ENCODE measurements around the gene CLIC5.
A peak's percentile ranks its signal among the peaks of the same experiment; 100 is the strongest.
"Not testable (repeated sequence)": the region's sequence is repeated elsewhere in the genome, so short reads cannot be mapped to it uniquely, and the experiment has no call there.

CLIC5 gene

DNA sequence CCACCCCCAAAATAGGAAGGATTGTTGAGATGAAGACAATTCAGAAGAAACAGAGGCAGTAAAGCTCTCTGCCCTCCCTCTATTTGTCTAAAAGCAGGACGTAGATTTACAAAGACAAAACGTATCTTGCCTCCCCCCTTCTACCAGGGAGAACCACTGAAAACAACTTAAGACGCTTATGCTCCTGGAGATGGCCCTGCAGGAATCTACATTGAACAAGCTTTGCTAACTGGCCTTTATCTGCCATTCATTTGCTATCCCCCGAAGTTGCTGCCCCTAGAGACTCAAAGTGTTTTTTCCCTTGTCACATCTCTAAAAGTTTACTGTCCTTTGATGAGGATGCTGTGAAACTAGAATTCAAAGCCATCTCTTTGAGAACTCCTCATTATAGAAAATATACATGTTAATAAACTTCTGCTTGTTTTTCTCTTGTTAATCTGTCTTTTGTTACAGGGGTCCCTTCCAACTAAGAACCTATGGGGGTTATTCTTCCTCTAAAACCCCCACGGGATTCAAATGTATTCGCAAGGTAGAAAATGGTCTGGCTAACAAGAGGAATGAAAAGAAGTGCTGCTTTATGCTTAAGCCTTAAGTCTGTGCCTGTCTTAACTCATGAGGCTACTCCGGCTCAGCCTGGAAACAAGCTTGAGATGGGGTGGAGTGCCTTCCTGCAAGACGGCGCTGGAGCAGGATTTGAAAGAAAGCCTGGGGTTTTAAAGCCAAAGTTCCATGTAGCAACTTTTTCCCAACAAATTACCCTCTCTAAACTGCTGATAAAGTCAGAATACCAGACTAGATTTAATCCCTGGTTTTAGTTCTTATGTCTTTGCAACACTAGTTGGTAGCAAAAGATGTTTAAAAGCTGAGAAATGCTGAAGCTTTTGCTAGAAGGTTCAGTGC, 88.0 kb downstream of the CLIC5 start:
- no peak for DNase-seq (ENCODE audit: low spot score)

DNA sequence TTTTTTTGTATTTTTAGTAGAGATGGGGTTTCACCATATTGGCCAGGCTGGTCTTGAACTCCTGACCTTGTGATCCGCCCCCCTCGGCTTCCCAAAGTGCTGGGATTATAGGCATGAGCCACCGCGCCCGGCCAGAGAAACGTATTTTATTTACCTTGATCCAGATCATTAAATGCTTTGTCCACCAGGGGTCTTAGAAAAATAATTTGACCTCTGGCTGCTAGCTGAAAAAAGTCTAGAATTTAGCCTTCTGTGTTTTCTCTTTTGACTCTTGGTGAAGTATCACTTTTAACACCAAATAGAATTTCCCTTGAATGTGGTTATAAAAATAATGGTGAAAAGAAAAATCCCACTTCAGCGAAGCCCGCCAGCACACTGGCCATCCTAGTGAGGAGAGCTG, 89.2 kb downstream of the CLIC5 start:
- not testable (repeated sequence) for DNase-seq (ENCODE audit: low spot score)

DNA sequence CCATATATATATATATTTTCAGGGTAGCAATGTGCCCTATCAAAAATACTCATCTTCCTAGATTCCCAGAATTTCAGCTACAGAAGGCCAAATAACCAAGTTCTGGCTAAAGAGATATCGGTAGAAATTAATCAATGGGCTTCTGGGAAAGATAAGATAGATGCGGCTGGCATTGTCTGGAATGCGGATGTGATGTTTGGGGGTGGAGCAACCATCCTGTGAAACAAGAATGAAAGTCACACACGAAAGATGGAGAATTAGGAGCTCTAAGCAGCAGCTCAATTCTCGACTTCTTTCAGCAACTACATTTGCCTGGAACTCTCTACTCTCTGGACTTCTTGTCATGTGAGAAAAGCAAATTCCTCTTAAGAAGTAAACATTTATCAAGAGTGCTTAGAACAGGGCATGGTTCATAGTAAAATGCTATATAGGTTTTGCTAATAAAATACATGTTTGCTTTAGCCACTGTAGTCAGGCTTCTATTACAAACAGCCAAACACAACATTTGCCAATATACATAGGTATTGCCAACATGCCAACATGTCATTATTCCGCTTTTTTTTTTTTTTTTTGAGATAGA, 90.8 kb downstream of the CLIC5 start:
- no peak for DNase-seq (ENCODE audit: low spot score)

DNA sequence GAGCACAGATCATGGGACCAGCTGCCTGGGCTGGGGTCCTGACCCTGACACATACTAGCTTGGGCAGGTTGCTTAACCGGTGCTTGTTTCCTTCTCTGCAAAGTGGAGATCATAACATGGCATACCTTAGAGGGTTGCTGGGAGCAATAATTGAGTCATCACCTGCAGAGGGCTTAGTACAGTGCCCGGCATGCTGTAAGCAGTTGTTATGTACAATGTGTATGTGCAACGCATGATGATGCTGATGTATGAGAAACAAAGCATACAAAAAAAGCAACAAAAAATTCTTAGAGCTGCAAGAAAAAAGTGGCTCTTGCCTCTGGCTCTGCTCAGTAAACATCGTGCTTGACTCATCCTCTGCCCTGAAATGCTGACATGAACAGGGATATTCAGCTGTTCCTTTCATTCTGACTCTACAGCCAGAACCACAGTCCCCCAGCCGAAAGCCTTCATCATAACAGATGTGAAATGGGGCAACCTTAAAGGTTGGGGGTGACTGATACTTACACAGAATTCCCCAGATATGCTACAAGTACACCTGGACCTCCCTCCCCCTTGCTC, 91.7 kb downstream of the CLIC5 start:
- DNase-seq (ENCODE audit: low spot score): no peak

DNA sequence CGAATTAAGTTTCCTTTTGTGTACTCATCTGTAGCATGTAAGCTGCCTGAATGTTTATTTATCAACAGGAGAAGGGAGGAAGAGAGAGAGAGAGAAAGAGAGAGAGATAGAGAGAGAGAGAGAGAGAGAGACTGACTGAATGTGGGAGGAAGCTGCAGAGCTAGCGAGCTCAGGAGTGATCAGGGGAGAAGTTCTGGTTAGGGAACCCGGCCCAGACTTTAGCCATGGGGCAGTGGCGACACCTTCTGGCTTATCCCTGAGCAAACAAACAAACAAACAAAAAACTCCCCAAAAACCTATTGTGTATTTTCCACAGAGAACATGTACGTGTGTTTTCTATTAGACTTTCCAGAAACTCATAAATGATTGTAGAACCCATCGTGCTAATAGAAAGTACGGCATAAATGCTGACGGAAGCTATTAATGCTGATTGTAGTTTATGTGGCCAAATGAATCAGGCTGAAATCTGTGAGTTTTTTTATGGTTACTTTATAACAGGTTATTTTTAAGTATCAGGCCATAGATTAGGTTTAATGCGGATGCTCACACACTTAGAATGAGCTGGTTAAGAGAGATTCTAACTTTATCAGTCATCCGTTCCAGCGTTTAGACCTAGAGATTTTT, 92.8 kb downstream of the CLIC5 start:
- peak; percentile 78 for DNase-seq (ENCODE audit: low spot score)

DNA sequence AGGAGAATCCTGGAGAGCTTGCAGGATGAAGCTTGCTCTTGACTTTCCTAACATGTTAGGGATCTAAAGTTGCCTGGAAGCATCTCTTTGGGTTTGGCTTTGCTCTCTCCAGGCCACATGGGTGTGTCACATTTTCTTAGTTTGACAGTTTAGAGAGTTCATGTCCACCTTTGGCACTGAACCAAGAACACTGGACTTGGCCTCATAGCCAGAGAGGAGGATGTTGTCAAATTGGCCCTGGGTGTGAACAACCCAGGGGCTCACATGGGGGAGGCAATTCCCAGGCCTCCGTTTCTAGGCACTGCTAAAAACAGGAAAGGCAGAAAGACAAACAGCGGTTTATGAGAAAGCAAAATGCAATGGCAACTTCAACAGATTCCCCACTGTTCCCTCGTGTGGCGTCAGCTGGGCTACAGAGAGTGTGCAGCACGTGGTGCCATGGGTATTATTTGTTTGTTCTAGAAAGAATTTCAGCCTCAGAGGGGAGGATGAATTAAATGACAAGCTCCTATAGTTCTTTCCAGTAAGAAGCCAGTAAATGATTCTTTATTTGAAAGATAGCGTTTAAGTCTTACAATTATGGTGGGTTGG, 93.9 kb downstream of the CLIC5 start:
- no peak for DNase-seq (ENCODE audit: low spot score)

DNA sequence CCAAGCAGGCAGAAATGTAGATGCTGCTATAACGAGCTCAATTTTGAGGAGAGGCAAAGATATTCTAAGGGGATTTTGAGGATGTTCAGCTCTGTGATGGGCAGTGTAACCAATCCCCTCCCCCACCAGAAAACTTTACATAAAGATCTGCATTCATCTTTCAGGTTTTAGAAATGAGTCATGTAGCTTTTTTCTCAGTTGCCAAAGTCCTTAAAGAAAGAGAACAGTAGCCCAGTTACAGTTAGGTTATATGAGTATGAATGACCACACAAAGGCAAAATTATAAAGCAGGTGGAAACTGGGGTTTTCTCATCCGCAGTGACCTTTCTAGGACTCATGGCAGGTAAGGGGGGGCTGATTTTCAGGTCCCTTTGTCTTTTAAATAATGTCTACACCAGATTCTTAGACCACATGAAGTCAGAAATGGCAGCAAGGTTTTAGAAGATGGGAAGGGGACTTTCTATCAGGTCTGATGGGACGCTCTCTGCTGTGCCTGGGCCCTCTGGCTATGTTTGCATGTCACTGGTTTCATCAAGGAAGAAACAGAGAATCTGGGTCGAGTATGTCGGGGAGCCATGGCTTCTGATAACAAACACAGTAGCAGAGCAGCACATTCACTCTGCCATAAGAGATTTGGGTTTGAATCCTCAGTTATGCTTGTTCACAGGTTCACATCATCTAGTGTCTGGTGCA, 94.7 kb downstream of the CLIC5 start:
- no peak for DNase-seq (ENCODE audit: low spot score)

DNA sequence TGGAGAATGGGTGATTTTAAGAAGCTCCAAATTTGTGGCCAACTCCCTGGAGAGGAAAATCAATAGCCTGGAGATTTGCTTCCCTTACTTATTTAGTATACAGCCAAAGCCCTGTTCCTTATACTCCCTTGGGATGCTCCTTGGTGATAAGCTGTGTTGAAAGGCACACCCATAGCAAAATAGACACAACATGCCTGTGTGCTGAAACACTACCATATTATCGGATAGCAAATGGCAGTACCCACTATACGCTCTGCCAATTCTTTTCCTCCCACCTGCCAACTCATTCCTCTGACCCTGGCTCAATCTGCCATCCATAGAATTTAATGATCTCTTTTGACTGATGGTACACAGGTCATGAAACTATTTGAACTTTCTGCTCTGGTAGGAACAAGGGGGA, 98.2 kb downstream of the CLIC5 start:
- no peak for DNase-seq (ENCODE audit: low spot score)

DNA sequence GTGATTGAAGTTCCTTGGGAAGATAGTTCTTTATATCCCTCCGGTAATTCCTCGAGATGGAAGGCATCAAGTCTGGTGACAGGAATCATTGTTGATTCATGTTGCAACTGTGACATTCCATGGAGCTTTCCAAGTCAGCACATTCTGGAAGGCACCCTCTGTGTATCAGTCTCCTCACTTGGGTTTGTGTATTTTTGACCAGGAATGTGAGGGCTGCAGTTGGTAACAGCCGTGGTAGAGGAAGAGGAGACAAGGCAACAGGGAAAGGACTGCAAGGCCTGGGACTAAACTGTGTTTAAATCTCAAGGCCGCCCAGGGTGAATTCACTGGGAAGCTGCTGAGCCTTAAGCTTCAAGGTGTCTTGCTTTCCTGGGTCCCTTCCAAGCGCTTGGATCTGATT, 99.0 kb downstream of the CLIC5 start:
- no peak for DNase-seq (ENCODE audit: low spot score)

DNA sequence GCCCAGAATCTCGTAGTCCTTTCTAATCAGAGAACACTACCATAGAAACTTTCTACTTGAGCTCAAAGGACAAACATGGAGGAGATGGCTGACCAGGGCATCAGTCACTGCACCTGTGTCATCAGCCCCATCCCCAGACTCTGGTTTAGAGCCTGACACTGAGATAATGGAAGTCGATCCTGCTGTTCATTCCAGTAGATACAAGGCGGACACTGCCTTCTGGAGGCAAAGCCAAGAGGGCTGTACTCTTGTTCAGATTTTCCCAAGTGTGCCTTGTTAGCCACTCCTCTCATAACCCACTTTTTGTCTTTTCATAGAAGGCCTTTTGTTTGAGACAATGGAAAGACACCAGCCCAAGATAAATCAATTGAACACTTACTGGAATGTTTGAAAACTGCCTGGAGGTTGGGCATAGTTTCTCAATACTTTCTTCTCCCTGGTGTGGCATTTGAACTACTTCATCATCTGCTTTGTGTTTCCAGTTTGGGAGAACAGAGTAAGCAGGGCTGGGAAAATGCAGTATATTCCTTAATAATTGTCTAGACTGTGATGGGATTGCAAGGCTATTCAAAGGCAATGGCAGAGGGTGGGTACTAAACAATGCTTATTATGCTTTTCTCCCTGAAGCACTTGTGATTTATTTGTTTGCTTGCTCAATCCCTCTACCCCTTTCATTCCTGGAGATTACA, 99.7 kb downstream of the CLIC5 start:
- DNase-seq (ENCODE audit: low spot score): no peak

DNA sequence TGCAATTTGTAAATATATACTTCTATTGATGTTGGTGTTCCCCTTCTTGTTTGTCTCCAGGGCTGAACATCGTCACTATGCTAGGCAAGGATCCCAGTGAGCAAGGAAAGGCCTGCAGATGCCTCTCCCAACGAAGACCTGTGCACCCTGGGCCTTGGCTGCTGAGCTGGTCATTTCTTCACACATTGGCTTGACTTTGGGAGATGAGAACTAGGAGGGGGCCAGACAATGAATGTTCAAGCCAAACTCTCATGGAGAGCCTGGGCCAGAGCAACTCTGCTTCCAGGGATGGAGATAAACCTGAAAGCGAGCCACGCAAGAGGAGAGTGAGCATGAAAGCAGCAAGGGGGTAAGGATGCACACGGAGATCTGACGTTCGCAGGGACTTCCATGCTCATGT, 104.0 kb downstream of the CLIC5 start:
- DNase-seq (ENCODE audit: low spot score): no peak

DNA sequence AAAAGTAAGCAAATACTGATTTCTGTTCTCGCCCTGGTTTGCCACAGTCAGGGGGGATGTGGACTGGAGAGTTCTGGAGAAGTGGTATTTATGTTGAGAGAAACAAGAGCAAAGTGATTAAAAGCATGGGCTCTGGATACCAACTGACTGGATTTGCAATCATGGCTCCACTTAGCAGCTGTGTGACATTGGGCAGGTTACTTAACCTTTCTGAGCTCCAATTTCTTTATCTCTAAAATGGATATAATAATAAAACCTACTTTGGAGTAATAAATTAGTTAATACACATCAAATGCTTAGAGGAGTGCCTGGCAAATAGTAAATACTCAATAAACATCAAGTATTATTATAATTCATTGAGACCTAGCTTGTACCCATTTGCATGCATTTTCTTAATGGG, 111.7 kb downstream of the CLIC5 start:
- no peak for DNase-seq (ENCODE audit: low spot score)

DNA sequence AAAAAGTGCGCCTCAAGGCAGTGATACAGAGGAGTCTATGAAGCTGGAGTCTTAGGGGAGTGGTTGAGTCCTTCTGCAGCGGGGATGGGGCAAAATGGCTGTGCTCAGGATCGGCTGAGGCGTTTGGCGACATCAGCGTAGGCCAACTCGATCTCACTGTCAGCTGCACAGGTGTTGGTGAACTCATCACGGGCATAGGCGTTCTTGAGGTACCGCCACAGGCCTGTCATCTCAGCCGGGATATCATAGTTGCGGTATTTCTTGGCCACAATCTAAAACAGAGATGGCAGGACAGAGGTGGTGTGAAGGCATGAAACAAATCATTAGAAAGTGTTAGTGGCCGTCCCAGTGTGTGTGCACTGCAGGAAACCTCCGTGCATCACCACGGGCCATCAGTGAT, 112.7 kb downstream of the CLIC5 start:
- DNase-seq (ENCODE audit: low spot score): no peak

DNA sequence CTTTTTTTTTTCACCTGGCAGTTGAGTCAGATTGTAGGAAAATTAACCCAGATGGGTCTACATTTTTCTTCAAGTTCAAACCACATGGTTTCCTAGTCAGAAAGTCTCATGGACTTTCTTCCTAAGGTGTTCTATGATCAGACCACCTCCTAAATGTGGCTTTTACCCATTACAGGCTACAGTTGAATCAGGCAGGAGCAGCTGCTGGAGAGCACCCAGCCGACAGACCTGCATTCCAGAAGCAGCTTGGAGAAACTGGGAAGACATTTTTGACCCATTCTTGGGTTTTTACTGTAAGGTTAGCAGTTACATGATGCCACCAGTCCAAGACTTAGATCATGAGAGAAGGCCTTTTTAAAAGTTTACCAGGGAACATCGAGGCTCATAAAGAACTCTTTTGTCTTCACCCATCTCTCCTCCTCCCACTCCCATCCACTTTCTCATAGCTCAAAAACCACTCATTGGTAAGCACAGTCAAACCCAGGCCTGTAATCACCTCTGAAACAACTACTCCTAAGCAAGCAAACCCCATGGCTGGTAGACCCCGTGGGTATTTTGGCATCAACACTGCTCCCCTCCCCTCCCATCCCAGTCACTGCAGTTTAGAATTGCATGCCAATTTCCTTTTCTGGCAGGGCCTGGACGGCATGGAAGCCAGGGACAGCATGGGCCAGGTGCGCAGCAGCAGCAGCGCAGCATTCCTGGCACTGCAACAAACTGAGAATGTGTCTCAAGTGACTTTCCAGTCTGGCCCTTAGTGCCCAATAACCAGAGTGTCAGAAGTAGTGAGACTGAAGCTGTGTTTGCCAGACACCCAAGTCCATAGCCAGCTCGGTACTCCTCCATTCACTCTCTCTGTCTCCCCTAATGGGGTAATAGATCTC, 113.7 kb downstream of the CLIC5 start:
- DNase-seq (ENCODE audit: low spot score): no peak

DNA sequence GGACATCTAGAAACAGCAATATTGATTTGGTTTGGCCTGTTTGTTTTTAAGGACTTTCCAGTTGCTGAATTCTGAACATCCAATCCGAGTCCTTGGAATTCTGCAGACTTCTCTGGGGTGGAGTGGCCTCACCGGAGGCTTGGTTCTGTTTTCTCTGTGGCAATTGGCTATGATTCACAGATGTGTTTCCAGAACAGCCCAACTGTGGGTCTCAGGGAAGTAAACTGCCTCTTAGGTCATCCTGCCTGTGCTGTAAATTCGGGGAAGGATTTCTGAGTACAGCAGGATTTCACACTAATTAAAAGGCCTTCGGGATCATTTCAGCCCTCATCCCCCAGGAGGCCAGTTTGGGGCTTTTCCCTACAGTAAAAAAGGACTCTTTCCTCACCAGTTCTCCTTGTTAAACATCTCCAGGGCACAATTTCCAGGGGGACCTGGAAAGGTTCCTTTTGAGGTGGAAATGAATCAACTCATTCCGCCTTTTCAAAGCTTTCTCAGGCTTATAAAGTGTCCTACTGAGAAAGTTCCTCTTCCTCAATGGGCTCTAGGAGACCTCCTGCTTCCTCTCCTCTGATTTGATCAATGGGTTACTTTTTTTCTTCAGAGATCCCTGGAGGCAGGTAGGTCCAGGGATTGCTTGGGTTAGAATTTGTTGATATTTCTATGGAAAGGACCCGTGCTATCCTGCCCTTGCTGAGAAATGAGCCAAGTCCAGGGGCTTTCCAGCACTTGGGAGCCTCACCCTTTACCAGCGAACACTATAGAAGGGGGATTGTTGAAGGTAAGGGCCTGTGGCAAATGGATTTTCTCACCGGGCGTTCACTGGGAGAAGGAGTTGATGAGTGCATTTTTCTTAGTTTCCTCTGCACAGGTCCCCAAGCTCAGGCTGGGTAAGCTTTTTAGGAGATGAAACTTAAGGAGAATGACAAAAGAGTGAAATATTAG, 114.6 kb downstream of the CLIC5 start:
- no peak for DNase-seq (ENCODE audit: low spot score)

DNA sequence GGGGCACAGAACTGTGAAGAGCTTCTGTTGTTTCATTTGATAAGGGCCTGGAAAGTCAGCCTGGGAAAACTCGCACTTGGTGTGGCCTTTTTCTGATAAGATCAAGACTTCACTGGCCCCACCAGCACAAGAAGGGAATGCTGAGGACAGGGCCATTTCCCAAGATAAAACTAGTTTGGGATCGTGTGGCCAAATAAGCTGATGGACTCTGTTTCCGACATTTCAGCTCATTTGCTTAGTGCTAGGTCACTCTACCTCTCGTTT, 116.0 kb downstream of the CLIC5 start:
- no peak for DNase-seq (ENCODE audit: low spot score)

DNA sequence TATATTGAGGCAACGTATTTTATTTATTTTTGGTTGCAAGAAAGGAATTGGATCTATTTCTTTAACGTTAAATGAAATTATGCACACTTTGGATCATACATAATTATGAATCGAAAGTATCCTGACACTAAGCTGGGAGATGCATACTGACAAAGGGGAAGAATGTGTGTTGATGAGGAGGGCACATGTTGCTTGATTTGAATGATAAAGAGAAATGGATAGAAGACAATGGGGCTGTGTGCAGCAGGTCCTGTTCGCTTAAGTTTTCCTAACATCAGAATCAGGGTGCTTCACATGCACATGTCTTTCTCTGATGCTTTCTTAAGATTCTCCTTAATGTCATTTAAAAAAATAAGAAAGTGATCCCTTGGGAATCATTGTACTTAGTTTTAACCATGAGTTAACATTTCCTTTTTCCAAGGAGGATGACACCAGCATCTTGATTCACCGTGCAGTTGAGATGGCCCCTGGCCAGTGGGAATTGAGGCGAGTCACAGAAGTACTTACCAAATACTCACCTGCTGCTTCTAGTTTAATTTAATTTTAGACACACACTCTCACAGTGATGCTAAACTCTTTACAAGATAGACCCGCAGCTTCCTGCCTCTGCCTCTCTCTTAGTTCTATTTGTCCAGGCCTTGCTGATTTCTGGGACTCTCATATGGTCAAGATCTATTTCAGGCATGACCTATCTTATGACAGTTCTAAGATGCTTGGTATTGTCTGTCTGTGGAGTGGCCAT, 116.5 kb downstream of the CLIC5 start:
- no peak for DNase-seq (ENCODE audit: low spot score)

DNA sequence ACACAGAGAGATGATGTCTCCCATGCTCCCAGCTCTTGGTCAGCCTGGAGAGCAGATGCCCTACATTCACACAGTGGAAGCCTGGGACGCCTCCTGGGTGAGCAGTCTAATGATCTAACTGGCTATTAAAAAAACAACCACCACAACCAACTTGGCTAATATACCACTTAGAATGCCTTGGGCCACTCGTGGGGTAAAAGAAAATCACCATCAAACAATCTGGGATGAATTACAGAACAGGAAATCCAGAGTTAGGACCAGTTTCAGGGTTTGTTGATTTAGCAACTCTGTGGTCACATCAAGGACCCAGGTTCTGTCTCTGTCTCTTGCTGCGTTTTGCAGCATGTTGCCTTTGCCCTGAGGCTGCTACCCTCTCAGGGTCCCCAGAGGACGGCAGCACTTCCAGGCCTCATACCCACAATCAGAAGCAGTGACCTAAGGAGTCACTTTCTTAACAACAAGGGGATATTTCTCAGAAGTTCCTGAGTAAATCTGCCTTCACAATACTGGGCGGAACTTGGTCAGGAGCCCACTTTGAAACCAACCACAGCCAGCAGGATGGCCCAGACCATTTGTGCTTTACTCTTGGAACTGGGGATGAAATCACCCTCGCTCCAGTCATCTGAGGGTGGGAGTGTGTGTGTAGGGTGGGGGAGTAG, 118.7 kb downstream of the CLIC5 start:
- DNase-seq (ENCODE audit: low spot score): no peak

Data from ecto neural progenitor cell (in vitro differentiated cells).